ENCODE data around the gene CKB.

Gene CKB

DNA sequence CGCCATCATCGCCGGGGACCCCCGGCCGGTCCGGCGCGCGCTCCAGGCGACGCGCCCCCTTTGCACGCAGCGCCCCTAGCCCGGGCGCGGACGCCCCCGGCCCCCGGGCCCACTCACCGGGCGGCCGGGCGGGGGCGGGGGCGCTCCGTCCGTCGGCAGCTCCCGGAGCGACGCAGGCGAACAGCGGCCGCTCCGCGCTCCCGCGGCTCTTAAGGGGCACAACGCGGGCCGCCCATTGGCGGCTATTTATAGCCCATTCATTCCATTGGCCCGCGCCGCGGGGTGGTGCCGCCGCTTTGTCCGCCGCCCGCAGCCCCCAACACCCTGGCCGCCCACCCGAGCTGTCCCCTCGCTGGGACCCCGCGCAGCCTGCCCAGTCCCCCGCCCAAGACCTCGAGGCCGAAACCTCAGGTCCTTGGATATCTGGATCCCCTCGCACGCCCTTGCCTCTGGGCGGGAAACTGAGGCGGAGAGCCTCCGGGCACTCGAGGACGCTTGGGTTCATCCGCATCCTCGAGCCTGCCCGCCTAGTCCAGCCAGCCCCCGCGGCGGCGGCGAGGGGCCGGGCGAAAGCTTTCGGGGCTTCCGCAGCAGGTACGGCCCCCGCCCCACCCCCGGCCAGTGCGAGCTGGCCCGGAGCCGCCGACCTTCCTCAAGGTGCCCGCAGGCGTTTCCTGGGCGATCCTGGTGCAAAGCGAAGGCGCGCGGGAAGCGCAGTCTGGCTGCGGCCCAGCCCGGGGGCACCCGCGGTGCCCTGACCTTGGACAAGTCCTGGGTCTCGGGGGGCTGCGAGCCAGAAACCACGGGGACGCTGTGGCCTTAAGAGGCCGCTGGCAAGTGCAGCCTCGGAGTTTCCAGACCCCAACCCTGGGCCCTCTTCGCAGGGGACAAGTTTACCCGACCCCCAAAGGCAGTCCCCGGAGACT lies at the start of gene CKB:
TSS of gene CKB (minus strand) at position 182 of the 926 bp plus-strand sequence. CDS start 337 bp downstream, outside the sequence.
- no peak for DNase-seq (ENCODE audit: low read depth in 2 of 2)

DNA sequence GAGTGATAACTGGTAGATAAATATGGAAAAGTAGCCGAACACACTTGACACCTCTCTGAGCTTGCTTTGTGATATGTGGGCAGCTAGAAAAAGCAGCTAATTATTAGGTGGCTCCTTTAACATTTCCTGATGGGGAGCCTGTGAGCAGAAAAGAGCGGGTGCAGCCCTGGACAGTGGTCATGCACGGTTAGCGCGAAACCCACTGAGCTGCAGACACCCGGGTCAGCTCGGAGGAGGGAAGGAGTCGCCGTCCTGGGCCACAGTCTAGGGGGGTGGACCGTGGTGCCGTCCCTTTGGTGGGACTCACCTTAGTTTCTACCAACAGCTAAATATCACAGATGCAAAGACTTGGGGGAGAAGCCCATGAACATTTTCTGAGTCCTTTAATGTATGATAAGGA lies 46.8 kb upstream of the CKB start:
- DNase-seq (ENCODE audit: low read depth in 2 of 2): no peak

DNA sequence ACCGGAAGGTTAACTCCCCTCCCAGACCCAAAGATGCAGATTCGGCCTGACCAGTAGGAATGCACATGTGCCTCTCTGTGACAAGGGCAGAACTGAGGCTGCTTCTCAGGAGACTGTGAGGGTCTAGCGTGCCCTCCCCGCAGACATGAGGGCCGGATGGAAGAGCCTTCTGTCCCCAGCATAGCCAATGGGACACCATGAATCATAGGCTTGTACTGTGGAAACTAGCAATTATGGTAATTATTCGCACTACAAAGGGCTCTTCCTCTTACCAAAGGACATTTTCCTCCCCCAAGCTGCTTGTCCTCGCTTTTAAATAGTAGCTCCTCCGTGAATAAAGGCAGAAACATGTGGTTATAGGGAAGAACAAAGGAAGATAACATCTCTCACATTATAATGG lies 46.3 kb upstream of the CKB start:
- no peak for DNase-seq (ENCODE audit: low read depth in 2 of 2)

DNA sequence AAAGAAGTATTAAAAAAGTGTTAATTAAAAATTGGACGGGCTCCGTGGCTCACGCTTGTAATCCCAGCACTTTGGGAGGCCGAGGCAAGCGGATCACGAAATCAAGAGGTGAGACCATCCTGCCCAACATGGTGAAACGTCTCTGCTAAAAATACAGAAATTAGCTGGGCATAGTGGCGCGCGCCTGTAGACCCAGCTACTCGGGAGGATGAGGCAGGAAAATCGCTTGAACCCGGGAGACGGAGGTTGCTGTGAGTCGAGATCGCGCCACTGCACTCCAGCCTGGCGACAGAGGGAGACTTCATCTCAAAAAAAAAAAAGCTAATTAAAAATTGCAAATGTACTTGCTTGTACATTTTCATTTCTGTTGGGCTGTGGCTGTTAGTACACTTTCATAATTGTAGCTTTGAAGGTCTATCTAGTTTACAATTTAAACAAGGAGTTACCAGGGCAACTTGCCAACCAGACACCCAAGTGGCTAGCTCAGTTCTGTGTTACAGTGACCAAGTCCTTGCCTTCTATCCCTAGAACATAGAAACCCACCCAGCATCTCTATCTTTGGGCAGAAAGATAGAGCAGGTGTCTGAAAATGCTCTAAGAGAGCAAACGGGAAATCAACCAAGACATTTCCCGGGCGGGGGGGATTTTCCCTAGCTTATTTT lies 41.3 kb upstream of the CKB start:
- DNase-seq (ENCODE audit: low read depth in 2 of 2): no peak

DNA sequence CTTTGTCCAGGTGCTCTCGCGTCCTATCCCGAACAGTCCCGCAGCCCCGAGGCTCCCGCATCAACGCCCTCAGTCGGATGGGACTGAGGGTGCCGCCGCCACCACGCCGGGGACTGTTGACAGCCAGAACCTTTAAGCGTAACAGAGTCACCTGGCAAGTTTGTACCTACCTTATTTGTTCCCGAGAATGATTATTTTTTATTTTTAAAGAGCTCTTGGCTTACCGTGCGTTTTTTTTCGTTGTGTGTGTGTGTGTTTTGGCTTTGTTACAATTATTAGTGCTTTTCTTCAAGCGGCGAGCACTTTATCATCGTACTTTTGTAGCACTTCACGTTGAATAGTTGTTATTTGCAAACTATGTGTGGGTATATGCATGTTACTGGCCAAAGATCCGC lies 40.6 kb upstream of the CKB start:
- DNase-seq (ENCODE audit: low read depth in 2 of 2): no peak

DNA sequence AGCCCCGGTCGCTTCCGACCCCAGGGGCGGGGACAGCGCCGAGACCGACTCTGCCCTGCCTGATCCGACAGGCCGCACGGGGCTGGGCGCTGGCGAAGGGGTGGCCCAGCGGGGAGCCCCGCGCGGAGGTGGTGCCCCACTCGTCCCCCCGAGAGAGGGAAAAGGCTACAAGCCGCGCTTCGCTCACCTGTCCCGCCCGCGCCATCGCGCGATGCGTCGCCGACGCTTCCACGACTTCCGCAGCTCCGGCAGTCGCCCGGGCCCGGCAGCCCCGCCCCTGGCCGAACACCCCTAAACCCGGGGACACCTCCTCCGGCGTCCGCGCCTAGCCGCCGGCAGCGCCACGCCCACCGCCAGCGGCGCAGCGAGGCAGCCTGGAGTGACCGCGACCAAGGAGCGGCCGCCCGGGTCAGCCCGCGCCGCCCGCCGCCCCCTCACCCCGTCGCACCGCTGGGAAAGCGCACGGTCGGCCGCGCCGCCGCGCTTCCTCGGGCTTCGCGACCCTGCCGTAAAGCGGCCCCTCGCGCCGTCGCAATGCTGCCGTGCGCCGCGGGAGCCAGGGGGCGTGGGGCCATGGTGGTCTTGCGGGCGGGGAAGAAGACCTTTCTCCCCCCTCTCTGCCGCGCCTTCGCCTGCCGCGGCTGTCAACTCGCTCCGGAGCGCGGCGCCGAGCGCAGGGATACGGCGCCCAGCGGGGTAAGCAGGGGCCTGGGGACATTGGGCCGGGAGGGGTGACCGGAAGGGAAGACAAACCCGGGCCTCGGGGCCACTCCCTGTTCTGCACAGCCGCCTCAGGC lies 40.0 kb upstream of the CKB start, which contains the start of the genes BAG5 and COA8:
TSS of gene BAG5 (minus strand) at position 229 of the 797 bp plus-strand sequence. CDS start 1,493 bp downstream, outside the sequence.
TSS of gene COA8 (plus strand) at position 532 of the 797 bp plus-strand sequence. CDS start at position 574, 42 bp downstream.
- peak; percentile 83 to 87 for DNase-seq (ENCODE audit: low read depth in 2 of 2)

DNA sequence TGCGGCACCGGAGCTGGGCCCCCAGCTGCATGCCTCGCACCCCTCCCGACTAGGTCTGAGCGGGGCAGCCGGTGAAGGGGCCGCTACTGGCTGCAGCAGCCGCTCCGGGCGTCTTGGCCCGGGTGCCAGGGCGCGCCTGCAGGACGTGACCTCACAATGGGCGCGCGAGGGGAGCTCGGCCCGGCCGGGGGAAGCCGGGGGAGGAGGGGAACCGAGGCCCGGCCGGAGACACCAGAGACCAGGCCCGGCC lies 39.5 kb upstream of the CKB start:
- peak in 1 of 2 donors; percentile 40 for DNase-seq (ENCODE audit: low read depth in 2 of 2)

DNA sequence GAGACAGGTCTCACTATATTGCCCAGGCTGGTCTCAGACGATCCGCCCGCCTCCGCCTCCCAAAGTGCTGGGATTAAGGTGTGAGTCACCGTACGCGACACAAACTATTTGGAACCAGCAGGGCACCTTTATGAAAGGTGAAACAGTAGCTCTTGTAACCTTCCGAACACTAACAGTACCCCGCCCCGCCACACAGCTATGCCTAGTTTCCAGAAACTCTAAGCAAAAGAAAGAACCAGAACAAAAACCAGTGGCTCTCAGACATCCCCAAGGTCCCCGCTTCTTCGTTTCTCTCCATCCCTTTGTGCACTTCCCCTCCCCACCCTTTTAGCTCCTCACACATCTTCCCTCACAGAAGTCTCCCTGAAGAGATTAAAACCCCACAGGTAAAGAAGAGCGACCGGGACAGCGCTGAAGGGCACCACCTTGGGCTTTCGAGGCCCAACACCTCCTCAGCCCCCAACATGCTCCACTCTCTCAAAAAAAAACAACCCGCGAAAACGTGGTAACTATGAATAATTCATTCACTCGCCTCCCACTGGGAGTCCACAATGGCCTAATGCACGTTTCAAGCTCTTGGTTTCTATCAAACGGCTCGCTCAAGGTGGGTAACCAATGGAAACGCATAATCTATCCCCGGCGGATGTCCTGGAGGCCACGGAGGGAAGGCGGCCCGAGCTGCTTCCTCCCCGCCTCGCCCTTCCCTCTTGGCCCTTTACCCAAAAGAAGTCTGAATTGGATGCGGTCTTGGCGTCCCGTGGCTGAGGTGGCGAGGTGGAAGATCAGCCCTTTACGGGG lies 39.0 kb upstream of the CKB start:
- DNase-seq (ENCODE audit: low read depth in 2 of 2): peak; percentile 16 to 29

DNA sequence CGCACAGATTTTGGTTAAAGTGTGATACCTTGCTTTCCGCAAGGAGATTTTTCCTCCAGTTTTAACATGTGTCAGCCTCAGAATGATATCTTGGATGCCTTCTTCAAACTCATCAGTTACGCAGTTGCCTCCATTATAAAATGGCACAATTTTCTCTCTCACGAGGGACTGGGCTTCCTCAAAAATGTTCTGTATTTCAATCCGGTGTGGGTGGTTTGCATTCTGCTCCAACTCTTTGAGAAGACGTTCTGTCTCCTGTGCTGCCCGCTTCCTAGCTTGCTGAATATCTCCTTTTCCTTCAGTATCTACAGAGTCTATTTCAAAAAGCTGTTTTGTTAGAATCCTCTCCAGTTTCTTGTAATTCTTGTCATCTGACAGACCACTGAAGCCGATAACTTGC lies 38.1 kb upstream of the CKB start:
- DNase-seq (ENCODE audit: low read depth in 2 of 2): no peak

DNA sequence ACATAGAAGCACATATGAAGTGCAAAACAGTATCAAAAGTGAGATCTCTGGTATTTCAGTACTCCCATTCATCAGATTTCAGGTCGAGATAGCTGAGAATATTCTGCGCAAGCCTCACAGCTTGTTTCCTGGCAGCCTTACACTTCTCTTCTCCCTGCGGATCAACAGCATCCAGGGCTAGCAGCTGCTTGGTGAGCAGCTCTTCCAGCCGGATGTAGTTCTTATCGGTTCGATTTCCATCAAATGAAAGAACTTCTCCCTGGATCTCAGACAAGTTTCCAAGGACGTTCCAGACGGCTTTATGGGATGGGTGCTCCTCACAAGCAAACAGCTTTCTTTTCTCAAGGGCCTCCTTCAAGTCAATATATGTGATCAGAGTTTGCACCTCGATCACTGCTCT lies 37.1 kb upstream of the CKB start:
- no peak for DNase-seq (ENCODE audit: low read depth in 2 of 2)

DNA sequence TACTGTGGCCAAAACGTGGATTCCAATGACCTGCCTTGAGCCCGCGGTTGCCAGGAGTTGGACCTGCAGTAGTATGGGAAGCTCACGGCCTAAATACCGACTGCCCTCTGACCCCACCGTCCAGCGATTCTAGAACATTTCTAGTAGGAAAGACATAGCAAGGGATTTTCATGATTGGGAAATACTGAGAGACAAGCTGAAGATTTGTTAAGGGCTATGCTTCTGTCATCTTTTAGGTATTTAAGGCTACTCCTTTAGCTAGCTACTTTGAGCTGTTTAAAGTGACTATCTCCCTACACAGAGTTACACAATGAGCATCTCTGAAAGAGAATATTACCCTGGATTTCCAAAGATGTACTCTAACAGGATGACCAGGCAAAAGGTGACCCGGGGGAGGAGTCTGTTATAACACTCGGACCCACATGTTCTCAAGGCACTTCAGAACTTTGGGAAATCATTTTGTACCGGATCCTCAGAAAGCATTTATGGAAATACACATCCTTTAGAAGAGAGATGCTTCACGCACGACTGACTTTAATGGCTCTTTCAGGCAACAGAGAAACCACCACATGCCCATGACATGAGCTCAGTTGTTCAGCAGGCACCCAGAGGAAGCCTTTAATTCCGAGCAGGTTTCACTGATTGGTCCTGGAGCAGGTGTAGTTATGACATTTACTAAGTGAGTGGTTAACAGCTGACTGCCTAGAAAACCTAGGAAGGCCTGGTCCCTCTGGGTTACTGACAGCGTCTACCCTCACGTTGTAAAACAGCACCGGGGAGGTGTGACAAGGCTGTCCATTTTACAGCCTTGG lies 35.6 kb upstream of the CKB start:
- DNase-seq (ENCODE audit: low read depth in 2 of 2): no peak

DNA sequence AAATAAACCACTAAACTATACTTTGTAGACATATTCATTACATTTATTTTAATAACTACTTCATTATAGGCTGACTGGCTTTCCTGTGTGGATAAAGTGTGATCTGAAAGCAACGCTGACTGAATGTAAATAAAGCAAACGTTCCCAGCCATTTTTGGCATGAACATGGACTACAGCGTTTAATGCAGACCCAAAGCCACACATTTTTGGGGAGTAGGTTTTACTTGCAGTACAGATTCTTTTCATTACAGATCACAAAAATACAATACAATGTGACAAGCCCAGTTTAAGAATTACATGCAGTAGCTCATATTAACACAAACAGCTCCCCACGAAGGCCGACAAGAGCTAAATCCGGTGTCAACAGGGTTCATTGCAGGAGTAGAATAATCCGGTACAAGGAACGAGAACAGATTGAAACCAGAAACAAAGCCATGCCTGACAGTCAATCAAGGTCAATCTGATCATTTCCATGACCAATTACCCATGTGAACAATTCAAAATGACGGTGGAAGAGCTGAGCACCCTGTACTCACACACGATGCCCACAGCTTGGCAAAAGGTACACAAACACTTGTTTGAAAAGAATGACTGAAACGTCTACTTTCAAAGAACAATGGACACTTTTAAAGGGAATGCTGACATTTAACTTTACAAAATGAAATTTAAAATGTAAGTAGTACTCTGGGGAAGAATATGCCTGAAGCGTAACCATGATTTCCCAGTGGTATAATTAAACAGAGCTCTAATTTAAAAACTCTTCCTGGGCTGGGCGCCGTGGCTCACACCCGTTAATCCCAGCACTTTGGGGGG lies 34.5 kb upstream of the CKB start:
- no peak for DNase-seq (ENCODE audit: low read depth in 2 of 2)

DNA sequence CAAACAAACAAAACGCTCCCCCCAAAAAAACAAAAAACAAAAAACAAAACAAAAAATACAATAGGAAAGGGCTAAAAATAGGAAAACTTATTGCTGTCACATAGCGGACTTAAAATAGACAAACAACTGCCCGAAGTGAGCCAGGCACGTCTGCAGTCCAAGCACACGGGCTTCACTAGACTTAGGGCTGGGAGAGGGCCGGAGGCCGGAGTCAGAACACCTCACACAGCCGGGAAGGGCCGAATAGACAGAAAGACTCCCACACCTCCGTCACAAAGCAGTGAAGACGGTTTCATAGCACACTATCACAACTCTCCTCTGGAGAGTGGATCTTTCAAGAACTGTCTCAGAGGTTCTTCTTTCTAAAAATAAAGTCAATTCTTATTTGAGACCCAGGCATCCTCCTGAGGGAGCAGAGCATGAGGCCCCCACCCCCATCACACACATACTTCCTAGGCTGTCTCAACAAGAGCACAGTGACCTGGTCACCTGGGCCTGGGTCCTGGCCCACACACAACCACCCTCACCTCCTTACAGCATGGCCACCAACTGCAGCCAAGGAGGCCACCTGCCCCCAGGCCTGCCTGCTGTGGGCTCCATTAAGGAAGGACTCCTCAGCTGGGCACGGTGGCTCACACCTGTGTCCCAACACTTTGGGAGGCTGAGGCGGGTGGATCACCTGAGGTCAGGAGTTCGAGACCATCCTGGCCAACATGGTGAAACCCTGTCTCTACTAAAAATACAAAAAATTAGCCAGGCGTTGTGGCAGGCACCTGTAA lies 33.1 kb upstream of the CKB start:
- DNase-seq (ENCODE audit: low read depth in 2 of 2): no peak

DNA sequence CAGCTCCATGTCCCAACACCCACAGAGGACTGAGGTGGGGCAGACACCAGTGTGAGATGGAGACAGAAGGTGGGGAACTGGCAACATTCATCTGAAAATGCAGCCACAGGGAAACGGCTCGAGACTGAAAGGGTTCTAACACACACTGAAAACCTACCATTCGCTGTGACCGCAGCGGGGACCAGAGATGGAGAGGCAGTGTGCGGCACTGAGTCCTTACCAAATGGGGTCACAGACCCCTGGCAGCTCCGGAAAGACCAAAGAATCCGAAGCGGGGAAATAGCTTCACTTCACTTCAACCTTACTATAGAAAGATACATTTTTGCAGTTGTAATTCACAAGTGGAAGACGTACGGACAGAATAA lies 30.2 kb upstream of the CKB start:
- no peak for DNase-seq (ENCODE audit: low read depth in 2 of 2)

DNA sequence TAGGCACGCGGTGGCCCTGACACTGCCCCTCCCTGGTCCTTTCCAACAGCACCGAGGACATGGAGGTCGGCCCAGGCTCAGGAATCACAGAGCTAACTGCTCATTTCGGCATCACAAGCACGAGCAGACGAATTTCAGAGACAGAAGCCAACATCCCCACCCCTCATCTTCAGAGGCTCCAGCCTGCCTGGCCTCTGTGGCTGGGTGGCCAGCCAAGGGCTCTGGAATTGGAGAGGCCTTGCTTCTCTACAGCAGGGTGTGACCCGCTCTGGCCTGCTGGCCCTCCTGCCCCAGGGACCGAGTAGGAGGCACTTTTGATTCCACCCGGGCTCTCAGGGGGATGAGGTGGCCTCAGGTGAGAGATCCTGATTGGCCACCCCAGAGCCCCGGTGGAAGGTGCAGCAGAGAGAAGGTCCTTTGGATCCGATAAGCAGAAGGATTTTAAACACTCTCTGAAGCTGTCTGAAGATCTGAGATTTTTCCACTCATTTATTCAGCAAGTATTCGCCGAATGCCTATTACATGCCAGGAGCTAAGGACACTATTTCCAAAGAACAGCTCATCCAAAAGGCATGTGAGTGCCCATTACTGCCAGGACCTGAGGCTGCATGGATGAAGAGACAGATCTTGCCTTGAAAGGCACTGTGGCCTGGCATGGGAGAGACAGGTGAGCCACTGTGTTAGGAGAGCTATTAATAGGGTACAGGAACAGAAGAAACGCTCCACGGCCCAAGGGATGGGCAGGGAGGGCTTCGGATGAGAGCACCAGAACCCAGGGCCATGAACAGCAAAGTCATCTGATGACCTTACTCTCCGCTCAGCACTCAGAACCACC lies 29.6 kb upstream of the CKB start:
- DNase-seq (ENCODE audit: low read depth in 2 of 2): no peak

DNA sequence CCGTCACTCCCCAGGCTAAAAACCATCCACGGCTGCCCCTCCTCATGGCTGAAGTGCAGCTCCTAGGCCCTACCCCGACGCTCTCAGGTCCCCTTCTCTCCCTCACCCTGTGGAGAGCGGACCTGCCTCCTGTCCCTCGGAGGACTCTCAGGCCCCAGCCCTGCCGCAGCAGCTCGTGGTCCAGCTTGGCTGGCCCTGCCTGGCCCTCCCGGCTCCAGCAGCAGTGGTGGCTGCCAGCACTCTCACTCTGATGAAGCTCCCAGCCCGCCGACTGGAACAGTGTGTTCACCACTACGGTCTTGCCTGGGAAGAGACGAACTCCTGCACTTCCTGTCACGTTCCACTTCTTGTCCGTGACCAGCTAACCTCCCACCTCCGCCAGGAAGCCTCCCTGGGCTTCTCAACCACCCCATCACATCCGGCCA lies 28.7 kb upstream of the CKB start:
- no peak for DNase-seq (ENCODE audit: low read depth in 2 of 2)

DNA sequence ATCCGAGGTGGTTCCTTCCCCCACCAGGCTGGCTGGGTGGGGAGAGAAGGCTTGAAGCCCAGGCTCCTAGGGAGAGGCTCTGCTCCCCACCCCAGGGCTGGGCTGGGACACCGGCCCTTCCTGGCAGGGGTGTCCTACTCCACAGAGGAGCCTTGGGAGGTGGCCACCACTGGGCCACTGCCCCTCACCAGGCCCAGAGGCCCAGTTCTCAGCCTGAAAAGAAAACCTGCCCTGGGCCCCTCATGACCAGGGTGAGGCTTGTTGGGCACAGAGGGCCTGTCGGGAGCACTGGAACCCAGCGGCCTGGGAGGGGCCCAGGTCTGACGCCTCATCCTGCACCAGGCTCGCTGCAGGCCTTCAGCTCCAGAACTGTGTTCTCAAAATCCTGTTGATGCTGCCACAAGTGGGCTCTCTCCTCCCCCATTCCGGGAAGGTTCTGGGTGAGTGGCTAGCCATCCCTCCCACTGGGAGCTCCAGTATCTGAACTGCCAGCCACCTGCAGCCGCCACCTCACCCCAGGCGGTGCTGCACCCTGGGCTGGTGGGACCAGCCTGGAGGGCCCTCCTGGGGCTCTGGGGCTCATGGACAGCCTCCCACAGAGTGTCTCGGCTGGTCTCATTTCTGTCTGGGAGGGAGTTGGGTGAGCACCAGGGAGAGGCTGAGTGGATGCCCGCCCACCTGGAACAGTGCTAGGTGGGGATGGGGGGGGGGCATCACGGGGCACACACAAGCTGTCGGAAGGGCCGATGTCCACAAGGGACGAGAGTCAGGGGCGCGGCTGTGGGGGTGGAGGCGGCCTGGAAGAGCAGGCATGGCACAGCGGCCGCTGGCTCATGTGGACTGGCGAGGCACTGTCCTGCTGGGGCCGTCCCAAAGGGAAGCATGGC lies 28.1 kb upstream of the CKB start:
- DNase-seq (ENCODE audit: low read depth in 2 of 2): no peak

Data from stimulated activated CD8-positive, alpha-beta memory T cell treated with anti-CD3 and anti-CD28 coated beads, Interleukin-15, amount 100 ng/mL, for 48 hours (primary cell).